Measurements from ENCODE around the gene ABITRAM. TPM values are rescaled to one million over a fixed set of nuclear protein-coding genes. Genes with fewer than 3 reads are reported as not detected.

The ABITRAM gene
- total and polyA plus RNA-seq, 2 experiments from 2014 or later: 10.1 to 11.5 TPM

DNA sequence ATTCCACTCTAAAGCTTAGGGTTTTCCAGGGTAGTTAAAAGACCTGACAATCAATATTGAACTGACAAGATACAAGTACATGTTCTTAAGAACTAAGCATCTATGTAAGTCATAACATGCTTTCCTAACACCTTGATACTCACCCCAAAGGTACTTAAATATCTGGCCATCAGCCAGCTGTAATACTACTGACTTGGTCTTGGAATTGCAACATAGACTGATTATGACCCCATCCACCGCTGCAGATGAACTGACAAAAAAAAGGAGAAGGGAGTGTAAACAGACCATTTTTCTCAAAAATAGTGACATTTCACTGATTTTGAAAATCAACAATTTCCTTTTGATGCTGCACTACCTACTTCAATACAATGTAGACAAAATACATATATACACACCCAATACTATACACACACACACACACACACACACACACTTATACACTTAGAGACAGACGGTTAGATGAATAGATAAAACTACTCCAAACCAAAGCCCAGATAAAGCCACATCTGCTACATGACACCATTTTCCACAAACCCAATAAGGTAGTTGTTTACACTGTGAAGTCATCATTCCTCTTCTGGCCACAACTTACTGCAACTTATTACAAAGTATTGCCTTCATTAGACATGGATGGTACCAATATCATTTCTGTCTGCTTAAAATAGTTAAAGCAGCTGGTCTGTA, 30.6 kb upstream of the ABITRAM start:
- ATAC-seq: no peak
- H3K27me3 ChIP-seq (ENCODE audit: insufficient read depth): no peaks in the 10 kb centered on the region
- no peak overlapping the region for H3K4me3 Mint-ChIP-seq

More for the DNA sequence above, 30.6 kb upstream of the ABITRAM start:
- no peak overlapping the region for H3K27ac ChIP-seq (ENCODE audit: low read depth)
- peaks cover 49% of the 10 kb centered on the region for H3K36me3 Mint-ChIP-seq (ENCODE audit: low read depth)
- H3K4me3 ChIP-seq: no peak overlapping the region
- H3K79me2 ChIP-seq (replicated peaks; ENCODE audit: insufficient read depth): no peaks in the 10 kb centered on the region
- H3K9me3 Mint-ChIP-seq: no peaks in the 10 kb centered on the region
- TF ChIP-seq ZNF114 (CRISPR knock-in tag; IDR thresholded peaks at IDR 0.05): no peak
- no peak for TF ChIP-seq REST (IDR thresholded peaks at IDR 0.05; ENCODE audit: unreplicated experiment)
- TF ChIP-seq CREB1 (CRISPR knock-in tag; IDR thresholded peaks at IDR 0.05; ENCODE audit: low read depth): no peak
- TF ChIP-seq EZH2 (IDR thresholded peaks at IDR 0.05; ENCODE audit: low read depth, unreplicated experiment): no peak
- TF ChIP-seq NANOG (IDR thresholded peaks at IDR 0.05; ENCODE audit: borderline replicate concordance): no peak
- TF ChIP-seq ETS1 (IDR thresholded peaks at IDR 0.05): no peak
- TF ChIP-seq POLR2AphosphoS5 (IDR thresholded peaks at IDR 0.05; ENCODE audit: low read depth): no peak
- no peak for TF ChIP-seq EZH2phosphoT487 (IDR thresholded peaks at IDR 0.05; ENCODE audit: unreplicated experiment)
- no peak for TF ChIP-seq STAT1 (IDR thresholded peaks at IDR 0.05; ENCODE audit: unreplicated experiment)
- no peak for TF ChIP-seq JUNB (IDR thresholded peaks at IDR 0.05; ENCODE audit: unreplicated experiment)
- TF ChIP-seq ZNF462 (CRISPR knock-in tag; IDR thresholded peaks at IDR 0.05): no peak
- H4K20me1 ChIP-seq (replicated peaks; ENCODE audit: insufficient read depth): no peaks in the 10 kb centered on the region; the same call in none of the 2 replicates
- H3K36me3 ChIP-seq (ENCODE audit: insufficient read depth): peaks cover 30% of the 10 kb centered on the region
- H3K27ac Mint-ChIP-seq: no peak overlapping the region
- H3K4me2 ChIP-seq: no peak overlapping the region
- no peaks in the 10 kb centered on the region for H3K4me1 Mint-ChIP-seq
- no peaks in the 10 kb centered on the region for H3F3A ChIP-seq (replicated peaks; ENCODE audit: low read depth)
- no peaks in the 10 kb centered on the region for H3K27me3 Mint-ChIP-seq (ENCODE audit: insufficient read depth, low read depth, poor library complexity)
- H2AFZ ChIP-seq: no peak overlapping the region
- H3K4me1 ChIP-seq (ENCODE audit: insufficient read depth): no peaks in the 10 kb centered on the region
- no peaks in the 10 kb centered on the region for H3K9me2 ChIP-seq (ENCODE audit: insufficient read depth)
- no peak for DNase-seq (ENCODE audit: low spot score)
